HCEC 1CT (cell line): Measurements from ENCODE around the gene RNASEH1.
"Not testable (repeated sequence)": the region's sequence is repeated elsewhere in the genome, so short reads cannot be mapped to it uniquely, and the experiment has no call there.

Experiments
- DNase-seq: peaks from one replicate; pipeline ENCODE4 v3.0.0-alpha.2; 2017

Gene RNASEH1

GRCh38 chr2:3589086-3589485 lies 31.0 kb upstream of the RNASEH1 start:
- DNase-seq, result no peak

GRCh38 chr2:3588084-3588483 lies 30.0 kb upstream of the RNASEH1 start:
- no peak for DNase-seq

GRCh38 chr2:3587432-3587831 lies 29.3 kb upstream of the RNASEH1 start:
- DNase-seq, result no peak

DNA sequence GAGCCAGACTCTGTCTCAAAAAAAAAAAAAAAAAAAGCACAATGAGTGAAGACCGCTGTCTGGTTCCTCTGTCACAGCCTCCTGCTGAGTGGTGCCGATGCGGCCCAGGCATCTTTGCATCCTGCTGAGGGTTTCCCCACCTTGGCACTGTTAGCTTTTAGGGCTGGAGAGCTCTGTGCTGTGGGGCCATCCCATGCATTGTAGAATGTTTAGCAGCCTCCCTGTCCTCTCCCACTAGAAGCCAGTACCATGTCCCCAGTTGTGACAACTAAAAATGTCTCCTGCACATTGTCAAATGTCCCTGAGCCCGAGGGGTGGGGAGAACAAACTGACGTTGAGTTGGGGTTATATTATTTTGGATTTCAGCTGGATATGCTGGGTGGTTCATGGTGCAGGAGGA lies 28.9 kb upstream of the RNASEH1 start:
- DNase-seq, result no peak

- no peak for DNase-seq
These were observed 28.1 kb upstream of the RNASEH1 start for GRCh38 chr2:3586220-3586619.

DNA sequence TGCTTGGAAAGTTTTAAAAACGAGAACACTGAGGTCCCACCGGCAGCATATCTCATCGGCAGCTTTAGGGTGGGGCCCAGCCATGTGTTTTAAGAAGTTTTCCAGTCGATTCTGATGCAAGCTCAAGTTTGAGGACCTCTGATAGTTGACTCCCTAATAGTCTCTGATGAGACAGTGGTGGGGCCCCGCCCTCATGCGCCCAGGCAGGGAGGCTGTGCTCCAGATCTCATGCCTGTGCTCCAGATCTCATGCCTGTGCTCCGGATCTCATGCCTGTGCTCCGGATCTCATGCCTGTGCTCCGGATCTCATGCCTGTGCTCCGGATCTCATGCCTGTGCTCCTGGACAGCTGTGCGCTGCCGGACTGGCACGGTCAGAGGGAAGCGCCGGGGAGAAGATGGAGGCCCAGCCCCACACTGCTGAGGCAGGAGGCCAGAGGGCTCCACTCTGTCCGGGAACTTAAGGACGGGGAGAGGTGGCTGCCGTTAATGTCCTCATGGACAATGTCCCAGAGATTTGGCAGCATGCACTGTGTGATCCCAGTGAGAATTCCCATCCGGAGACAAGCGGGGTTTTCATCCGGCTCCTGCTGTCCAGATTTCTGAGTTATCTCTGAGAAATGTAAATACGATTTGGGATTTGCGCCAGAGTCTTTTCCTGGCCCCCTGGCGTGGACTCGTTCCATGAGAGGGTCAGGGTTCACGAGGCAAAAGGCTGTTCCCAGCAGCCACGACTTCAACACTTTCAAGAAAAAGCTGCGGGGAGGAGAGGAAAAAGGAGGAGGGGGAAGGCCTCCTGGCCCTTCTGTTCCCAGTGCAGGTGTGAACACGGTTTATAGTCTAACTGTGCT lies 27.4 kb upstream of the RNASEH1 start:
- peak; percentile 91 for DNase-seq

DNA sequence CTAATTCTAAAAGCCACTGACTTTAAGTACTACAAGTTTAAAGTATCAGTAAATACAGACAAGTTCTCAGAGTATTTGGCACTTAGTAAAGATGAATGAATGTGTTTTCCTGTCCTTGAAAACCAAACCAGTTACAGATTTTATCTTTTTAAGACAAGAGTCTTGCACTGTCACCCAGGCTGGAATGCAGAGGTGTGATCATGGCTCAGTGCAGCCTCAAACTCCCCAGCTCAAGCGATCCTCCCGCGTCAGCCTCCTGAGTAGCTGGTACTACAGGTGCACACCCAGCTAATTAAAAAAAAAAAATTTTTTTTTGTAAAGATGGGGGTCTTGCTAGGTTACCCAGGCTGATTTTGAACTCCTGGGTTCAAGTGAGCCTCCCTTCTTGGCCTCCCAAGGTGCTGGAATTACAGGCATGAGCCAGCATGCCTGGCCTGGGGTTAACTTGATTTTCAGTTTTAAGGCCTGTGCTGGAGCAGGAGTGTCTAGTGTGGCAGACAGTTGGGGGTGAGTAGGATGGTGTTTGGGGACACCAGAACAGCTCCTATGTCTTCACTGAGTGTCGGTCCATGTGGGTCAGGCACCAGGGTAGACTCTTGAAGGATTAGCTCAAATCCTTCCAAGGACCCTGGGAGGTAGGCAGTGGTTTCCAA lies 26.6 kb upstream of the RNASEH1 start:
- DNase-seq, result no peak

DNA sequence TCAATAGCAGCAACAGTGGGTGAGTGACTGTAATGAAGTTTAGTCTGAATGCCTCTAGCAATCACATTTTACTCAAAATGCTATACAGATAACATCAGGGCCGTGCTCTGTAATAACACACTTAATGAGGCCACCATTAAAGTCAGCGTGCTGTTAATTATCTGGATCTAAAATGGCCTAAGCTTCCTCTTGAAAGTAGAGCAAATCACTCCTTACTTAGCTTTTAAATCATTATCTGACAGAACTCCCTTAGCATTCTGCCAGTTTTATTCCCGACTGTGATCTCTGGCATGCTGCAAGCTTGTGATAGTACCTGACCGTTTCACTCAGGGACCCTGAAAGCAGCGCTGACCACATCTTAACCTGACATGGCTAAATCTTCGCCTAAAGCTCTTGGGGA lies 25.9 kb upstream of the RNASEH1 start:
- no peak for DNase-seq

- no peak for DNase-seq
These were observed 23.5 kb upstream of the RNASEH1 start for GRCh38 chr2:3581367-3582262.

GRCh38 chr2:3580449-3580848 lies 22.3 kb upstream of the RNASEH1 start:
- DNase-seq, result no peak

- no peak for DNase-seq
These were observed 20.9 kb upstream of the RNASEH1 start for GRCh38 chr2:3578987-3579386.

GRCh38 chr2:3576263-3576630 lies 18.1 kb upstream of the RNASEH1 start:
- DNase-seq, result not testable (repeated sequence)

- no peak for DNase-seq
These were observed 17.6 kb upstream of the RNASEH1 start for GRCh38 chr2:3575534-3576262.

- no peak for DNase-seq
These were observed 16.0 kb upstream of the RNASEH1 start for GRCh38 chr2:3574155-3574554.

DNA sequence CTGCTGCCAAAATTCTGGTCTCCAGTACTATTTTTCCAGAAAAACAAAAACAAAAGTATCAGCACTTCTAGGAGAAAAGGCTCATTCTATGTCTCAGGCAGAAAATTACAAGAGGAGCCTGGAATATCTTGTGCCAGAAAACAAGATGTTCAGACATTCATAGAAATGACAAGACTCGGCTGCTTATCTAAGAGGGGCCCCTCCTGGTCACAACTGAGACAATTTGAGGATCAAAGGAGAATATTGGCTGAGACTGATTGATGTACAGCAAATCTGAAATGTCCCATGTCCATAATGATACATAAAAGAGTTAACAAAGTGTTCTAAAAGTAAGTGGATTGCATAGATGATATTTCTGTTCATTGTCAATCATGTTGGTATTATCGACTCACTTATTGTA lies 14.5 kb upstream of the RNASEH1 start:
- DNase-seq, result no peak

DNA sequence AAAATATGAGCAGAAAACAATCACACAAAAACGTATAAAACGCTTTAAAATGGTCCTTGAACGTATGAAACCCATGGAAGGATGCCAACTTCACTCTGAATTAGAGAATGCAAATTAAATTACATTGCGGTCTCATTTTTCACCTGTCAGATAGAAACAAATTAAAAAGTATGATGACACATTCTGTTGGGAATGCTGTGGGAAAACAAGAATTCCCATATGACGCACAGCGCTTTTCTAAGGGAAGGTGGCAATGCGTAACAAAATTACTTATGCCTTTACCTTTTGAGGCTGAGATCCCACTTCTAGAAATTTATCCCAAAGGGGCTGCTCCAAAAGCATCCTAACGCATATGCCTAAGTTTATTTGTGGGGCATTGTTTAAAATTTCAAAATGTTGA lies 13.2 kb upstream of the RNASEH1 start:
- DNase-seq, result no peak

- not testable (repeated sequence) for DNase-seq
These were observed 11.5 kb upstream of the RNASEH1 start for GRCh38 chr2:3569656-3570055.

DNA sequence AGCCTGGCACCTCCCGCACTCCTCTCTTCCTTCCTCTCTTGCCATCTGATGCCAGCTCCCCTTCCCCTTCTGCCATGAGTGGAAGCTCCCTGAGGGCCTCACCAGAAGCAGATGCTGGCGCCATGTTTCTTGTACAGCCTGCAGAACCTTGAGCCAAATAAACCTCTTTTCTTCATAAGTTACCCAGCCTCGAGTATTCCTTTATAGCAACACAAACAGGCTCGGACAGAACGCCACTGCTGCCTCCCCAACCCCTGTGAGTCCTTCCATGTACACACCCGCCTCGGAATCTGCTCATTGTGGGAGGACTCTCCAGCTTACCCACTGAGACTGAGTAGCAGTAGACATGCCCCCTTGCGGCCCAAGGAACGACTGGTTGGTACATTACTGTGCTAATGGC lies 8.7 kb upstream of the RNASEH1 start:
- no peak for DNase-seq

GRCh38 chr2:3565117-3565516 lies 7.0 kb upstream of the RNASEH1 start:
- no peak for DNase-seq

GRCh38 chr2:3563521-3563976 lies 5.4 kb upstream of the RNASEH1 start:
- DNase-seq, result no peak

GRCh38 chr2:3557639-3558204 lies 411 bp downstream of the RNASEH1 start:
- no peak for DNase-seq

GRCh38 chr2:3553946-3554345 lies 4.2 kb downstream of the RNASEH1 start:
- DNase-seq, result no peak
